Progenitor cell of endocrine pancreas (in vitro differentiated cells): Measurements from ENCODE around the gene RPH3AL. TPM values are rescaled to one million over a fixed set of nuclear protein-coding genes. Genes with fewer than 3 reads are reported as not detected.

Source experiments
- DNase-seq: peaks from one replicate; pipeline ENCODE4 v3.0.0; 2021; ENCODE audit warnings: low spot score; ENCODE audit not compliant: unreplicated experiment
- H3K27ac Mint-ChIP-seq: 2 replicates; pipeline ENCODE4 v1.8.0; 2021; ENCODE audit warnings: mild to moderate bottlenecking, moderate library complexity, mixed read lengths
- H3K27me3 Mint-ChIP-seq: 2 replicates; pipeline ENCODE4 v1.8.0; 2021; ENCODE audit warnings: mixed read lengths
- H3K36me3 Mint-ChIP-seq: 2 replicates; pipeline ENCODE4 v1.8.0; 2022; ENCODE audit warnings: mixed read lengths; ENCODE audit not compliant: insufficient read depth
- H3K4me1 Mint-ChIP-seq: 2 replicates; pipeline ENCODE4 v1.8.0; 2021; ENCODE audit warnings: low read depth, mixed read lengths
- H3K4me3 Mint-ChIP-seq: 2 replicates; pipeline ENCODE4 v1.8.0; 2021; ENCODE audit warnings: low read depth, mild to moderate bottlenecking, moderate library complexity, mixed read lengths
- H3K9me3 Mint-ChIP-seq: 2 replicates; pipeline ENCODE4 v1.8.0; 2021; ENCODE audit warnings: low read depth, mixed read lengths
- CTCF ChIP-seq: fragments of 200-600 bp; sonication (generic); IDR thresholded peaks from one replicate; pipeline ENCODE4 v1.5.0; 2021; ENCODE audit warnings: antibody characterized with exemption, mild to moderate bottlenecking; ENCODE audit not compliant: unreplicated experiment
- total RNA-seq: library from RNA; stranded (reverse); gene quantifications from 2 replicates; pipeline ENCODE4 v1.2.1, GENCODE V29; 2021

RPH3AL gene
- total RNA-seq, 1 donor from 2014 or later = 47.6 TPM

- H3K4me3 Mint-ChIP-seq = peak overlapping the region; percentile 38
Measured at GRCh38 chr17:334974-335481, 17.6 kb downstream of the RPH3AL start.

GRCh38 chr17:333626-334396 lies 18.8 kb downstream of the RPH3AL start:
- Mint-ChIP-seq H3K9me3 (no peaks in the 10 kb centered on the region), H3K4me3 (peak overlapping the region; percentile 57), H3K27ac (peak overlapping the region; percentile 83), H3K36me3 (peaks cover 3% of the 10 kb centered on the region), H3K27me3 (no peaks in the 10 kb centered on the region), H3K4me1 (peaks cover 22% of the 10 kb centered on the region)
- TF ChIP-seq CTCF = no peak
- DNase-seq = peak; percentile 19

More at GRCh38 chr17:334974-335481, 17.6 kb downstream of the RPH3AL start:
- no peaks in the 10 kb centered on the region for H3K9me3 Mint-ChIP-seq
- DNase-seq = no peak
- H3K36me3 Mint-ChIP-seq = peaks cover 3% of the 10 kb centered on the region
- no peak for TF ChIP-seq CTCF
- no peaks in the 10 kb centered on the region for H3K27me3 Mint-ChIP-seq
- no peak overlapping the region for H3K27ac Mint-ChIP-seq
- H3K4me1 Mint-ChIP-seq = peaks cover 30% of the 10 kb centered on the region

GRCh38 chr17:332558-333322 lies 19.9 kb downstream of the RPH3AL start:
- TF ChIP-seq CTCF = no peak
- Mint-ChIP-seq H3K27me3 (no peaks in the 10 kb centered on the region), H3K36me3 (peaks cover 3% of the 10 kb centered on the region), H3K9me3 (no peaks in the 10 kb centered on the region), H3K4me1 (peaks cover 20% of the 10 kb centered on the region), H3K27ac (no peak overlapping the region), H3K4me3 (no peak overlapping the region)
- no peak for DNase-seq

- H3K27ac Mint-ChIP-seq = no peak overlapping the region
- no peak for DNase-seq
- no peak overlapping the region for H3K4me3 Mint-ChIP-seq
- H3K4me1 Mint-ChIP-seq = peaks cover 20% of the 10 kb centered on the region
- no peak for TF ChIP-seq CTCF
- peaks cover 3% of the 10 kb centered on the region for H3K36me3 Mint-ChIP-seq
- no peaks in the 10 kb centered on the region for H3K9me3 Mint-ChIP-seq
- H3K27me3 Mint-ChIP-seq = no peaks in the 10 kb centered on the region
Measured at GRCh38 chr17:332023-332422, 20.6 kb downstream of the RPH3AL start.

- H3K9me3 Mint-ChIP-seq = no peaks in the 10 kb centered on the region
- no peaks in the 10 kb centered on the region for H3K27me3 Mint-ChIP-seq
- peaks cover 14% of the 10 kb centered on the region for H3K4me1 Mint-ChIP-seq
- H3K4me3 Mint-ChIP-seq = no peak overlapping the region
- DNase-seq = no peak
- H3K36me3 Mint-ChIP-seq = peaks cover 3% of the 10 kb centered on the region
- no peak overlapping the region for H3K27ac Mint-ChIP-seq
- TF ChIP-seq CTCF = no peak
Measured at GRCh38 chr17:330993-331701, 21.5 kb downstream of the RPH3AL start.
